M059J (cell line): ENCODE results near the gene SLC4A2. TPM values are rescaled to one million over a fixed set of nuclear protein-coding genes. Genes with fewer than 3 reads are reported as not detected.
A peak's percentile ranks its signal among the peaks of the same experiment; 100 is the strongest.

Experiments used
- DNase-seq: peaks from one replicate; pipeline ENCODE4 v3.0.0-alpha.2; 2012; ENCODE audit warnings: low read depth
- total RNA-seq: library from RNA; depleted of rRNA; stranded (reverse); fragments of >200 nt; shearing (Covaris generic); gene quantifications from 2 replicates; pipeline ENCODE4 v1.2.3, GENCODE V29; 2014; rRNA removed

The SLC4A2 gene
- total RNA-seq, 1 experiment from 2014 or later, result 101 TPM

GRCh38 chr7:151116603-151117440 is 57.4 kb downstream of the SLC4A2 start:
- no peak for DNase-seq

- no peak for DNase-seq
Observed at GRCh38 chr7:151117565-151117964, 58.2 kb downstream of the SLC4A2 start.

GRCh38 chr7:151118108-151119054 is 59.0 kb downstream of the SLC4A2 start:
- DNase-seq, result no peak

- no peak for DNase-seq
Observed at GRCh38 chr7:151119055-151119415, 59.6 kb downstream of the SLC4A2 start.

- no peak for DNase-seq
Observed at GRCh38 chr7:151119902-151120301, 60.5 kb downstream of the SLC4A2 start.

GRCh38 chr7:151120896-151121295 is 61.5 kb downstream of the SLC4A2 start:
- DNase-seq, result no peak

- no peak for DNase-seq
Observed at GRCh38 chr7:151121380-151122170, 62.2 kb downstream of the SLC4A2 start.

GRCh38 chr7:151122276-151122675 is 62.9 kb downstream of the SLC4A2 start:
- DNase-seq, result no peak

- DNase-seq, result no peak
Observed at GRCh38 chr7:151122796-151123157, 63.4 kb downstream of the SLC4A2 start.

- DNase-seq, result no peak
Observed at GRCh38 chr7:151123158-151123821, 63.9 kb downstream of the SLC4A2 start.

- peak; percentile 61 for DNase-seq
Observed at GRCh38 chr7:151123822-151124464, 64.6 kb downstream of the SLC4A2 start.

- DNase-seq, result no peak
Observed at GRCh38 chr7:151124481-151124880, 65.1 kb downstream of the SLC4A2 start.

- DNase-seq, result no peak
Observed at GRCh38 chr7:151124899-151125399, 65.6 kb downstream of the SLC4A2 start.

GRCh38 chr7:151125470-151125845 is 66.1 kb downstream of the SLC4A2 start:
- no peak for DNase-seq

GRCh38 chr7:151125846-151126481 is 66.6 kb downstream of the SLC4A2 start:
- no peak for DNase-seq

Other genes starting within 250 kb of the SLC4A2 start
- gene AOC1, start 207.1 kb upstream of the SLC4A2 start, total RNA-seq, result 0.17 TPM in 1 of 2 replicates, not detected in the other
- gene KCNH2, start 81.3 kb upstream of the SLC4A2 start, total RNA-seq, result 0.30 and 0.37 TPM in 2 replicates
- not detected in 2 replicates for gene NOS3, start 68.6 kb upstream of the SLC4A2 start, total RNA-seq
- gene ATG9B, start 35.1 kb upstream of the SLC4A2 start, total RNA-seq, result not detected in 2 replicates
- gene ABCB8, start 31.1 kb upstream of the SLC4A2 start, total RNA-seq, result 24.2 and 29.0 TPM in 2 replicates
- 0.20 and 0.22 TPM in 2 replicates for gene ASIC3, start 11.1 kb upstream of the SLC4A2 start, total RNA-seq
- 36.6 and 54.2 TPM in 2 replicates for gene CDK5, start 1.7 kb upstream of the SLC4A2 start, total RNA-seq
- 73.7 and 97.9 TPM in 2 replicates for gene FASTK, start 21.2 kb downstream of the SLC4A2 start, total RNA-seq
- 73.4 and 80.3 TPM in 2 replicates for gene TMUB1, start 23.9 kb downstream of the SLC4A2 start, total RNA-seq
- 35.1 and 36.7 TPM in 2 replicates for gene AGAP3, start 26.9 kb downstream of the SLC4A2 start, total RNA-seq
- gene GBX1, start 108.1 kb downstream of the SLC4A2 start, total RNA-seq, result not detected in 2 replicates
- not detected in 2 replicates for gene ASB10, start 127.7 kb downstream of the SLC4A2 start, total RNA-seq
- gene H2BK1, start 150.9 kb downstream of the SLC4A2 start, total RNA-seq, result not detected in 2 replicates
- 65.0 and 74.0 TPM in 2 replicates for gene ABCF2, start 167.6 kb downstream of the SLC4A2 start, total RNA-seq
- gene CHPF2, start 172.9 kb downstream of the SLC4A2 start, total RNA-seq, result 47.2 and 90.1 TPM in 2 replicates
- 3.2 and 4.3 TPM in 2 replicates for gene SMARCD3, start 189.1 kb downstream of the SLC4A2 start, total RNA-seq